ENCODE data around the gene GABRG3. TPM values are rescaled to one million over a fixed set of nuclear protein-coding genes. Genes with fewer than 3 reads are reported as not detected.

Gene GABRG3
- total RNA-seq, 1 donor from 2014 or later = not detected

GRCh38 chr15:27094235-27094634 lies 123.3 kb downstream of the GABRG3 start:
- intact Hi-C loops (cut with micrococcal nuclease) = no loop called here

GRCh38 chr15:27095886-27096624 lies 125.1 kb downstream of the GABRG3 start:
- intact Hi-C loops (cut with micrococcal nuclease) = no loop called here

- intact Hi-C loops (cut with micrococcal nuclease) = no loop called here
Measured at GRCh38 chr15:27097506-27097905, 126.5 kb downstream of the GABRG3 start.

GRCh38 chr15:27101982-27102381 lies 131.0 kb downstream of the GABRG3 start:
- intact Hi-C loops (cut with micrococcal nuclease) = no loop called here

GRCh38 chr15:27111323-27111722 lies 140.3 kb downstream of the GABRG3 start:
- intact Hi-C loops (cut with micrococcal nuclease) = no loop called here

- intact Hi-C loops (cut with micrococcal nuclease) = no loop called here
Measured at GRCh38 chr15:27114473-27114872, 143.5 kb downstream of the GABRG3 start.

GRCh38 chr15:27119695-27120266 lies 148.8 kb downstream of the GABRG3 start:
- intact Hi-C loops (cut with micrococcal nuclease) = no loop called here

GRCh38 chr15:27121672-27122071 lies 150.7 kb downstream of the GABRG3 start:
- intact Hi-C loops (cut with micrococcal nuclease) = no loop called here

- intact Hi-C loops (cut with micrococcal nuclease) = no loop called here
Measured at GRCh38 chr15:27123291-27123690, 152.3 kb downstream of the GABRG3 start.

GRCh38 chr15:27123808-27124207 lies 152.8 kb downstream of the GABRG3 start:
- intact Hi-C loops (cut with micrococcal nuclease) = no loop called here

GRCh38 chr15:27124287-27124871 lies 153.4 kb downstream of the GABRG3 start:
- intact Hi-C loops (cut with micrococcal nuclease) = no loop called here

- intact Hi-C loops (cut with micrococcal nuclease) = no loop called here
Measured at GRCh38 chr15:27125185-27125584, 154.2 kb downstream of the GABRG3 start.

- intact Hi-C loops (cut with micrococcal nuclease) = no loop called here
Measured at GRCh38 chr15:27126449-27126848, 155.5 kb downstream of the GABRG3 start.

- intact Hi-C loops (cut with micrococcal nuclease) = no loop called here
Measured at GRCh38 chr15:27127815-27128570, 157.0 kb downstream of the GABRG3 start.

GRCh38 chr15:27133249-27133648 lies 162.3 kb downstream of the GABRG3 start:
- intact Hi-C loops (cut with micrococcal nuclease) = no loop called here

- intact Hi-C loops (cut with micrococcal nuclease) = no loop called here
Measured at GRCh38 chr15:27134481-27134880, 163.5 kb downstream of the GABRG3 start.

GRCh38 chr15:27135151-27135550 lies 164.2 kb downstream of the GABRG3 start:
- intact Hi-C loops (cut with micrococcal nuclease) = no loop called here

GRCh38 chr15:27137127-27137526 lies 166.1 kb downstream of the GABRG3 start:
- intact Hi-C loops (cut with micrococcal nuclease) = no loop called here

GRCh38 chr15:27165590-27165989 lies 194.6 kb downstream of the GABRG3 start:
- intact Hi-C loops (cut with micrococcal nuclease) = no loop called here

GRCh38 chr15:27166917-27167316 lies 195.9 kb downstream of the GABRG3 start:
- intact Hi-C loops (cut with micrococcal nuclease) = no loop called here

GRCh38 chr15:27167738-27168137 lies 196.8 kb downstream of the GABRG3 start:
- intact Hi-C loops (cut with micrococcal nuclease) = no loop called here

- intact Hi-C loops (cut with micrococcal nuclease) = no loop called here
Measured at GRCh38 chr15:27170851-27171250, 199.9 kb downstream of the GABRG3 start.
